WERI-Rb-1 (cell line): Measurements from ENCODE around the gene BRI3.

ENCODE experiments used
- DNase-seq: peaks from one replicate; pipeline ENCODE4 v3.0.0-alpha.2; 2020
- H3K27ac ChIP-seq: fragments of 250-450 bp; sonication (Bioruptor Pico); 2 replicates; pipeline ENCODE4 v1.5.1; 2020; ENCODE audit warnings: mild to moderate bottlenecking, moderate library complexity
- H3K27me3 ChIP-seq: fragments of 250-450 bp; sonication (Bioruptor Pico); 2 replicates; pipeline ENCODE4 v1.5.1; 2021; ENCODE audit warnings: mild to moderate bottlenecking, low read depth, moderate library complexity; ENCODE audit not compliant: insufficient read depth, severe bottlenecking
- H3K36me3 ChIP-seq: fragments of 250-450 bp; sonication (Bioruptor Pico); 2 replicates; pipeline ENCODE4 v1.5.1; 2020; ENCODE audit warnings: mild to moderate bottlenecking, moderate library complexity
- H3K4me3 ChIP-seq: 2 replicates; pipeline ENCODE4 v1.5.1; 2011; ENCODE audit warnings: low read depth, mild to moderate bottlenecking, control low read depth, low read length
- H3K9me3 ChIP-seq: fragments of 250-450 bp; sonication (Bioruptor Pico); 2 replicates; pipeline ENCODE4 v1.5.1; 2021; ENCODE audit warnings: mild to moderate bottlenecking, moderate library complexity; ENCODE audit not compliant: severe bottlenecking
- CTCF ChIP-seq: IDR thresholded peaks from 2 replicates; pipeline ENCODE4 v1.5.1; 2011; ENCODE audit warnings: low read depth, mild to moderate bottlenecking, control low read depth, inconsistent platforms, low read length

BRI3 gene

GRCh38 chr7:98291717-98292116, 10.2 kb downstream of the BRI3 start:
- DNase-seq: no peak
- TF ChIP-seq CTCF: peak; percentile 23; the same call in 1 of the 2 replicates
- Histone ChIP-seq H3K27me3 (no peaks in the 10 kb centered on the region), H3K27ac (no peak overlapping the region), H3K36me3 (peaks cover 45% of the 10 kb centered on the region), H3K9me3 (no peaks in the 10 kb centered on the region), H3K4me3 (no peak overlapping the region)

GRCh38 chr7:98293265-98293664, 11.8 kb downstream of the BRI3 start:
- Histone ChIP-seq H3K36me3 (peaks cover 46% of the 10 kb centered on the region), H3K9me3 (no peaks in the 10 kb centered on the region), H3K4me3 (no peak overlapping the region), H3K27me3 (no peaks in the 10 kb centered on the region), H3K27ac (no peak overlapping the region)
- no peak for TF ChIP-seq CTCF
- DNase-seq: no peak

- Histone ChIP-seq H3K27ac (no peak overlapping the region), H3K9me3 (no peaks in the 10 kb centered on the region), H3K36me3 (peaks cover 46% of the 10 kb centered on the region), H3K27me3 (no peaks in the 10 kb centered on the region), H3K4me3 (no peak overlapping the region)
- DNase-seq: no peak
- TF ChIP-seq CTCF: no peak
Observed at GRCh38 chr7:98293746-98294145, 12.3 kb downstream of the BRI3 start.

- H3K27me3 ChIP-seq: no peaks in the 10 kb centered on the region
- no peak overlapping the region for H3K27ac ChIP-seq
- no peak for TF ChIP-seq CTCF
- no peak overlapping the region for H3K4me3 ChIP-seq
- DNase-seq: no peak
- H3K36me3 ChIP-seq: peaks cover 46% of the 10 kb centered on the region
- no peaks in the 10 kb centered on the region for H3K9me3 ChIP-seq
Observed at GRCh38 chr7:98294326-98294725, 12.8 kb downstream of the BRI3 start.

GRCh38 chr7:98294798-98295382, 13.4 kb downstream of the BRI3 start:
- Histone ChIP-seq H3K36me3 (peaks cover 43% of the 10 kb centered on the region), H3K27me3 (no peaks in the 10 kb centered on the region), H3K27ac (no peak overlapping the region), H3K4me3 (no peak overlapping the region), H3K9me3 (no peaks in the 10 kb centered on the region)
- peak; percentile 88 for TF ChIP-seq CTCF
- peak; percentile 76 for DNase-seq
